ENCODE results near the gene ATP8B1. TPM values are rescaled to one million over a fixed set of nuclear protein-coding genes. Genes with fewer than 3 reads are reported as not detected.

Gene ATP8B1
- polyA plus RNA-seq, 3 donors = 0.02 to 0.11 (median 0.03) TPM

DNA sequence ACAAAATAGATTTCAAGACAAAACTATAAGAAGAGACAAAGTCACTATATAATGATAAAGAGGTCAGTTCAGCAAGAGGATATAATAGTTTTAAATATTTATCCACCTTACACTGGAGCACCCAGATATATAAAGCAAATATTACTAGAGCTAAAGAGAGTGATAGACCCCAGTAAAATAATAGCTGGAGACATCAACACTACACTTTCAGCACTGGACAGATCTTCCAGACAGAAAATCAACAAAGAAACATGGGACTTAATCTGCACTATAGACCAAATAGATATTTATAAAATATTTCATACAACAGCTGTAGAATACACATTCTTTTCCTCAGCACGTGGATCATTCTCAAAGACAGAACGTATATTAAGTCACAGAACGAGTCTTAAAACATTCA lies 86.6 kb downstream of the ATP8B1 start:
- no peaks in the 10 kb centered on the region for H3K79me2 ChIP-seq (ENCODE audit: insufficient read depth, low read length)
- H3K9me3 Mint-ChIP-seq = peaks cover 27 to 49% (median 35%) of the 10 kb centered on the region in 7 donors
- H3K4me2 ChIP-seq (replicated peaks; ENCODE audit: extremely low read depth, low read length, poor library complexity, severe bottlenecking) = no peak overlapping the region
- peaks cover 0 to 2% (median 1%) of the 10 kb centered on the region in 3 donors for H3K27me3 Mint-ChIP-seq (ENCODE audit: low read depth in 3 of 3)
- H3K9ac ChIP-seq (ENCODE audit: insufficient read depth, low read length, poor library complexity, severe bottlenecking) = no peak overlapping the region
- H3K36me3 ChIP-seq (replicated peaks in 1 of 2; ENCODE audit: control insufficient read depth in 1 of 2, insufficient read depth in 2 of 2, low read length in 2 of 2) = no peaks in the 10 kb centered on the region
- TF ChIP-seq, protein P1, sequence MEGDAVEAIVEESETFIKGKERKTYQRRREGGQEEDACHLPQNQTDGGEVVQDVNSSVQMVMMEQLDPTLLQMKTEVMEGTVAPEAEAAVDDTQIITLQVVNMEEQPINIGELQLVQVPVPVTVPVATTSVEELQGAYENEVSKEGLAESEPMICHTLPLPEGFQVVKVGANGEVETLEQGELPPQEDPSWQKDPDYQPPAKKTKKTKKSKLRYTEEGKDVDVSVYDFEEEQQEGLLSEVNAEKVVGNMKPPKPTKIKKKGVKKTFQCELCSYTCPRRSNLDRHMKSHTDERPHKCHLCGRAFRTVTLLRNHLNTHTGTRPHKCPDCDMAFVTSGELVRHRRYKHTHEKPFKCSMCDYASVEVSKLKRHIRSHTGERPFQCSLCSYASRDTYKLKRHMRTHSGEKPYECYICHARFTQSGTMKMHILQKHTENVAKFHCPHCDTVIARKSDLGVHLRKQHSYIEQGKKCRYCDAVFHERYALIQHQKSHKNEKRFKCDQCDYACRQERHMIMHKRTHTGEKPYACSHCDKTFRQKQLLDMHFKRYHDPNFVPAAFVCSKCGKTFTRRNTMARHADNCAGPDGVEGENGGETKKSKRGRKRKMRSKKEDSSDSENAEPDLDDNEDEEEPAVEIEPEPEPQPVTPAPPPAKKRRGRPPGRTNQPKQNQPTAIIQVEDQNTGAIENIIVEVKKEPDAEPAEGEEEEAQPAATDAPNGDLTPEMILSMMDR (IDR thresholded peaks at IDR 0.05) = no peak
- no peak for DNase-seq
- no peak overlapping the region for H3K4me3 ChIP-seq (replicated peaks in 1 of 3; ENCODE audit: low read depth in 2 of 3, low read length in 3 of 3)
- no peaks in the 10 kb centered on the region for H3K4me1 Mint-ChIP-seq
- no peak overlapping the region for H2AFZ ChIP-seq (ENCODE audit: insufficient read depth, low read depth, low read length, poor library complexity, severe bottlenecking)
- no peaks in the 10 kb centered on the region for H3K27me3 ChIP-seq (ENCODE audit: control insufficient read depth in 2 of 2, insufficient read depth in 2 of 2, low read length in 2 of 2)
- no peaks in the 10 kb centered on the region for H4K20me1 ChIP-seq (ENCODE audit: insufficient read depth, low read length)
- H3K27ac ChIP-seq (ENCODE audit: low read depth in 1 of 2, low read length in 2 of 2) = no peak overlapping the region
- H3K4me3 Mint-ChIP-seq = no peak overlapping the region
- intact Hi-C loops (cut with micrococcal nuclease) = no loop called here
- no peaks in the 10 kb centered on the region for H3K36me3 Mint-ChIP-seq
- H3K27ac Mint-ChIP-seq = no peak overlapping the region
- no CpG with 5 or more reads among the region's 3 CpGs for WGBS (ENCODE audit: insufficient coverage)
- H3K9me3 ChIP-seq (replicated peaks in 1 of 2; ENCODE audit: control insufficient read depth in 1 of 2, insufficient read depth in 1 of 2, low read length in 2 of 2) = peaks cover 0 to 10% of the 10 kb centered on the region in 2 donors
- no peaks in the 10 kb centered on the region for H3K4me1 ChIP-seq (ENCODE audit: control insufficient read depth in 1 of 2, insufficient read depth in 2 of 2, low read length in 2 of 2)

DNA sequence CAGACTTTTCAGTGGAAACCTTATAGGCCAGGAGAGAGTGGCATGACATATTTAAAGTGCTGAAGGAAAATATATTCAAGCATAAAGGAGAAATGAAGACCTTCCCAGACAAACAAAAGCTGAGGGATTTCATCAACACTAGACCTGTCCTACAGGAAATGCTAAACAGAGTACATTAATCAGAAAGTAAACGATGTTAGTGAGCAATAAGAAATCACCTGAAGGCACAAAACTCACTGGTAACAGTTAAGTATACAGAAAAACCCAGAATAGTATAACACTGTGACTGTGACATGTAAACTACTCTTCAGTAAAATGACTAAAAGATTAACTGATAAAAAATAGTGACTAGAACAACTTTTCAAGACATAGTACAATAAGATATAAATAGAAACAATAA lies 87.4 kb downstream of the ATP8B1 start:
- H3K27ac ChIP-seq (ENCODE audit: low read depth in 1 of 2, low read length in 2 of 2) = no peak overlapping the region
- Mint-ChIP-seq H3K27ac (no peak overlapping the region), H3K9me3 (peaks cover 27 to 49% (median 35%) of the 10 kb centered on the region in 7 donors), H3K4me1 (no peaks in the 10 kb centered on the region), H3K4me3 (no peak overlapping the region), H3K36me3 (no peaks in the 10 kb centered on the region), H3K27me3 (ENCODE audit: low read depth in 3 of 3) (peaks cover 0 to 2% (median 1%) of the 10 kb centered on the region in 3 donors)
- intact Hi-C loops (cut with micrococcal nuclease) = no loop called here
- H3K9ac ChIP-seq (ENCODE audit: insufficient read depth, low read length, poor library complexity, severe bottlenecking) = no peak overlapping the region
- no peaks in the 10 kb centered on the region for H3K36me3 ChIP-seq (replicated peaks in 1 of 2; ENCODE audit: control insufficient read depth in 1 of 2, insufficient read depth in 2 of 2, low read length in 2 of 2)
- no peaks in the 10 kb centered on the region for H3K27me3 ChIP-seq (ENCODE audit: control insufficient read depth in 2 of 2, insufficient read depth in 2 of 2, low read length in 2 of 2)
- H3K4me1 ChIP-seq (ENCODE audit: control insufficient read depth in 1 of 2, insufficient read depth in 2 of 2, low read length in 2 of 2) = no peaks in the 10 kb centered on the region
- H4K20me1 ChIP-seq (ENCODE audit: insufficient read depth, low read length) = no peaks in the 10 kb centered on the region
- no peak for DNase-seq
- TF ChIP-seq, protein P1 (IDR thresholded peaks at IDR 0.05) = no peak
- H3K4me2 ChIP-seq (replicated peaks; ENCODE audit: extremely low read depth, low read length, poor library complexity, severe bottlenecking) = no peak overlapping the region
- H3K4me3 ChIP-seq (replicated peaks in 1 of 3; ENCODE audit: low read depth in 2 of 3, low read length in 3 of 3) = no peak overlapping the region
- H3K79me2 ChIP-seq (ENCODE audit: insufficient read depth, low read length) = no peaks in the 10 kb centered on the region
- peaks cover 0 to 10% of the 10 kb centered on the region in 2 donors for H3K9me3 ChIP-seq (replicated peaks in 1 of 2; ENCODE audit: control insufficient read depth in 1 of 2, insufficient read depth in 1 of 2, low read length in 2 of 2)
- no peak overlapping the region for H2AFZ ChIP-seq (ENCODE audit: insufficient read depth, low read depth, low read length, poor library complexity, severe bottlenecking)
- no CpG with 5 or more reads among the region's 1 CpG for WGBS (ENCODE audit: insufficient coverage)

Data from CD14-positive monocyte (primary cell).